ENCODE measurements around the gene SEZ6L.
"Not testable (repeated sequence)": the region's sequence is repeated elsewhere in the genome, so short reads cannot be mapped to it uniquely, and the experiment has no call there.

Gene SEZ6L

GRCh38 chr22:26389125-26389524 lies 219.9 kb downstream of the SEZ6L start:
- DNase-seq (ENCODE audit: low spot score) = no peak

- DNase-seq (ENCODE audit: low spot score) = no peak
Measured at GRCh38 chr22:26391091-26391490, 221.8 kb downstream of the SEZ6L start.

GRCh38 chr22:26391623-26392022 lies 222.4 kb downstream of the SEZ6L start:
- no peak for DNase-seq (ENCODE audit: low spot score)

GRCh38 chr22:26393929-26394328 lies 224.7 kb downstream of the SEZ6L start:
- no peak for DNase-seq (ENCODE audit: low spot score)

- no peak for DNase-seq (ENCODE audit: low spot score)
Measured at GRCh38 chr22:26394777-26395176, 225.5 kb downstream of the SEZ6L start.

GRCh38 chr22:26395926-26396325 lies 226.7 kb downstream of the SEZ6L start:
- no peak for DNase-seq (ENCODE audit: low spot score)

- peak; percentile 68 for DNase-seq (ENCODE audit: low spot score)
Measured at GRCh38 chr22:26398741-26399153, 229.5 kb downstream of the SEZ6L start.

GRCh38 chr22:26399289-26399688 lies 230.0 kb downstream of the SEZ6L start:
- no peak for DNase-seq (ENCODE audit: low spot score)

GRCh38 chr22:26401726-26402125 lies 232.5 kb downstream of the SEZ6L start:
- DNase-seq (ENCODE audit: low spot score) = no peak

GRCh38 chr22:26404851-26405421 lies 235.7 kb downstream of the SEZ6L start:
- no peak for DNase-seq (ENCODE audit: low spot score)

GRCh38 chr22:26406118-26406517 lies 236.9 kb downstream of the SEZ6L start:
- no peak for DNase-seq (ENCODE audit: low spot score)

GRCh38 chr22:26408562-26409220 lies 239.4 kb downstream of the SEZ6L start:
- DNase-seq (ENCODE audit: low spot score) = not testable (repeated sequence)

- DNase-seq (ENCODE audit: low spot score) = no peak
Measured at GRCh38 chr22:26409719-26410335, 240.6 kb downstream of the SEZ6L start.

- DNase-seq (ENCODE audit: low spot score) = no peak
Measured at GRCh38 chr22:26410386-26410785, 241.1 kb downstream of the SEZ6L start.

GRCh38 chr22:26414347-26414746 lies 245.1 kb downstream of the SEZ6L start:
- DNase-seq (ENCODE audit: low spot score) = no peak

- DNase-seq (ENCODE audit: low spot score) = no peak
Measured at GRCh38 chr22:26416256-26416655, 247.0 kb downstream of the SEZ6L start.

- DNase-seq (ENCODE audit: low spot score) = no peak
Measured at GRCh38 chr22:26416670-26417276, 247.5 kb downstream of the SEZ6L start.

GRCh38 chr22:26417406-26417805 lies 248.1 kb downstream of the SEZ6L start:
- DNase-seq (ENCODE audit: low spot score) = no peak

- DNase-seq (ENCODE audit: low spot score) = no peak
Measured at GRCh38 chr22:26418620-26419019, 249.4 kb downstream of the SEZ6L start.

GRCh38 chr22:26426924-26427323 lies 257.7 kb downstream of the SEZ6L start:
- no peak for DNase-seq (ENCODE audit: low spot score)

GRCh38 chr22:26428515-26429457 lies 259.5 kb downstream of the SEZ6L start, which contains the start of gene ASPHD2:
ASPHD2 (plus strand) TSS chr22:26429260; CDS start chr22:26433616, 4,356 bp downstream.
- peak; percentile 83 for DNase-seq (ENCODE audit: low spot score)

Data from activated CD4-positive, alpha-beta T cell treated with anti-CD3 and anti-CD28 coated beads, Interleukin-2, Interleukin-4, amounts not matched to agents 100 ng/mL and 50 ng/mL, durations not matched to agents 16 hours and 8 hours (primary cell).